Measurements from ENCODE around the gene RMND1.
A peak's percentile ranks its signal among the peaks of the same experiment; 100 is the strongest.

RMND1 gene

DNA sequence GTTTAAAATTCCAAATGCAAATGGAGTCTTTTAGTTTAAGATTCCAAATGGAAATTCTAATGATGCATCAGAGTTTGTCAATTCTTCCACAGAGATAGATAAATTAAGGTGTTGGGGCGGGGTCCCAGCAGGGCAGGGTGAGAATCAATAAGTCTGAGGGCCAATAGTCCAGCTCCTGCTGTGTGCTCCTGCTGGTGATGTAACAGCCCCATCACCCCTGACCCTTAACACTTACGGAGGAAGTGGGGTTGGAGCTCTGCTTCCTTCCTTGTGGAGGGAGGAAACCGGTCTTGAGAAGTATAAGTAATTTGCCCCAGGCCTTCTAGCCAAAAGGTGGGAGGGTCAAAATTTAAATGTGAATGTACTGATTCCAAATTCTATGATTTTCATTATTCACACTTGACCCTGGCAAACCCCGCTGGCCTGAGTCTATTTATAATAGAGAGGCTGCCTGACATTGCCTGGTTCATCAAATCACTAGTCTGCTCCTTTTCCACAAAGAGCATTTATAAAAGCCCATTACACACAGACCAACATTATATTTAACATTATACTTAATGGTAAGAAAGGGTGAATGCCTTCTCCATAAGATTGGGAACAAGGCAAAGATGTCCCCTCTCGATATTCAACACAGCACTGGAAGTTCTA is 77.8 kb downstream of the RMND1 start:
- H3K9me3 Mint-ChIP-seq = peaks cover 2% of the 10 kb centered on the region
- H3K36me3 Mint-ChIP-seq (ENCODE audit: low read depth) = peaks cover 38% of the 10 kb centered on the region
- peaks cover 18% of the 10 kb centered on the region for H3K4me1 Mint-ChIP-seq
- peak overlapping the region in 2 of 3 experiments; percentile 10 to 18 for H3K27ac Mint-ChIP-seq
- no peak overlapping the region for H3K4me3 Mint-ChIP-seq
- TF ChIP-seq, protein P1, sequence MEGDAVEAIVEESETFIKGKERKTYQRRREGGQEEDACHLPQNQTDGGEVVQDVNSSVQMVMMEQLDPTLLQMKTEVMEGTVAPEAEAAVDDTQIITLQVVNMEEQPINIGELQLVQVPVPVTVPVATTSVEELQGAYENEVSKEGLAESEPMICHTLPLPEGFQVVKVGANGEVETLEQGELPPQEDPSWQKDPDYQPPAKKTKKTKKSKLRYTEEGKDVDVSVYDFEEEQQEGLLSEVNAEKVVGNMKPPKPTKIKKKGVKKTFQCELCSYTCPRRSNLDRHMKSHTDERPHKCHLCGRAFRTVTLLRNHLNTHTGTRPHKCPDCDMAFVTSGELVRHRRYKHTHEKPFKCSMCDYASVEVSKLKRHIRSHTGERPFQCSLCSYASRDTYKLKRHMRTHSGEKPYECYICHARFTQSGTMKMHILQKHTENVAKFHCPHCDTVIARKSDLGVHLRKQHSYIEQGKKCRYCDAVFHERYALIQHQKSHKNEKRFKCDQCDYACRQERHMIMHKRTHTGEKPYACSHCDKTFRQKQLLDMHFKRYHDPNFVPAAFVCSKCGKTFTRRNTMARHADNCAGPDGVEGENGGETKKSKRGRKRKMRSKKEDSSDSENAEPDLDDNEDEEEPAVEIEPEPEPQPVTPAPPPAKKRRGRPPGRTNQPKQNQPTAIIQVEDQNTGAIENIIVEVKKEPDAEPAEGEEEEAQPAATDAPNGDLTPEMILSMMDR (IDR thresholded peaks at IDR 0.05; ENCODE audit: unreplicated experiment in 3 of 3) = no peak
- no peaks in the 10 kb centered on the region for H3K27me3 Mint-ChIP-seq (ENCODE audit: low read depth)

DNA sequence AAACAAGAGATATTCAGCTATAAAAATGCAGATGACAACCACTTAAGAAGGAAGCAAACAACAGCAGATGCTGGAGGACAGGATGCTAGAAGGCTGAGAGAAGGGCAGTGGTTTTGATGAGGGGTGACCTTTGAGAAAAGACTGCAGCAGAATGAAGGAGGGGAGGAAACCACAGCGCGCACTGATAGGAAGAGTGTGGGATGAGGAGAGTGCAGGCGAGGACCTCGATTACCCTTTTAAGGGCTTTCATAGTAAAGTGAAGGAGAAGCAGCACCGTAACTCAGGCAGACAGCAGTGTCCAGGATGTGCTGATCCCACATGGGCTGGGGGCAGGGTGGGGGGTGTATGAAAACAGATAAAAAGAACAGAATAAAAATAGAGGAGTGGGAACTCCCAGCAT is 79.8 kb downstream of the RMND1 start:
- H3K27ac Mint-ChIP-seq = peak overlapping the region; percentile 9 to 61 (median 30)
- peaks cover 41% of the 10 kb centered on the region for H3K36me3 Mint-ChIP-seq (ENCODE audit: low read depth)
- TF ChIP-seq, protein P1 (IDR thresholded peaks at IDR 0.05; ENCODE audit: unreplicated experiment in 3 of 3) = no peak
- peaks cover 18% of the 10 kb centered on the region for H3K4me1 Mint-ChIP-seq
- no peaks in the 10 kb centered on the region for H3K27me3 Mint-ChIP-seq (ENCODE audit: low read depth)
- peak overlapping the region in 1 of 3 experiments; percentile 9 for H3K4me3 Mint-ChIP-seq
- peaks cover 2% of the 10 kb centered on the region for H3K9me3 Mint-ChIP-seq

DNA sequence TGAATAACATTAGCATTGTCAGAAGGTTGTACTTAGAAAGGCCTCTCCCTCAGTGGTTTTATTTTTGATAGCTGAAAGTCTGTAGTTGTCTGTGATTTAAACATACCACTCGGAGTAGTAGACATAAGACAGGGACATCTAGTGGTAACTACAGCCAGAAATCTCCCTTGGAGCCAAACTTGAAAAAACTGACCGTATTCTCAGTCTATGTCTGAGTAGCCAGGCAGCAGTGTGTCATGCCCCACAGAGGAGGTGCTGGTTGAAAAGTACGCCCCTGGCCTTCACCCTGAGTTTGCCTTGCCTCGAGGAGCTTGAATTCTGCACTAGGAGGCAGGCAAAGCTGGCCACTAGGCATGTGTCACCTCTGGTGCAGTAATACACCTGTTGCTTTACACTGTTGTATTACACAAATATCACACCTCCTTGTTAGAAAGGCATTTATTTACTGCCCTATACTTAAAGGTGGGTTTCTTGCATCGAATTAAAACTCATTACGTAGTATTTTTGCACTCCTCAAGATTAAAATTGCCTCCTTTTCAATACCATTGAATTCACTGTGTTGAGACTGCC is 81.3 kb downstream of the RMND1 start:
- peaks cover 18% of the 10 kb centered on the region for H3K4me1 Mint-ChIP-seq
- peaks cover 2% of the 10 kb centered on the region for H3K9me3 Mint-ChIP-seq
- peak overlapping the region in 1 of 3 experiments; percentile 25 for H3K27ac Mint-ChIP-seq
- peaks cover 44% of the 10 kb centered on the region for H3K36me3 Mint-ChIP-seq (ENCODE audit: low read depth)
- H3K4me3 Mint-ChIP-seq = no peak overlapping the region
- TF ChIP-seq, protein P1 (IDR thresholded peaks at IDR 0.05; ENCODE audit: unreplicated experiment in 3 of 3) = peak; percentile 34 to 40 (median 37)
- no peaks in the 10 kb centered on the region for H3K27me3 Mint-ChIP-seq (ENCODE audit: low read depth)

DNA sequence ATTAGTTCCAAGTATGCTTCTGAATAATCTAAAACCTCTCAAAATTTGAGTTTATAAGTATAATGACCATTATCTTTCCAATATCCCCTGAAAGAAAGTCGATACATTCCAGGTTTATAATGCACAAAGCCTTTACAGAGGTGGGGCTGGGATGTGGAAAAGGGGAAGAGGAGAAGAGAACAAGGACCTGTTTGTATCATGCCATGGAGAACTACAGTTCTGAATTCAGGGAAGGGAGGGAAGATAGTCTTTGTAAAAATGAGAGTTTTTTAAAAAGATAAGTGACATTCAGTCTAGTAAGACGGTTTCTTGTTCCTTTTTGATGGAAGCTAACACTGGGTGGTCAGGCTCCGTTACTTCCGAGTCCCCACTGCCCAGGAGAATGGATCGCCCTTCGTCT is 86.7 kb downstream of the RMND1 start:
- H3K4me3 Mint-ChIP-seq = no peak overlapping the region
- H3K27me3 Mint-ChIP-seq (ENCODE audit: low read depth) = no peaks in the 10 kb centered on the region
- peaks cover 49% of the 10 kb centered on the region for H3K36me3 Mint-ChIP-seq (ENCODE audit: low read depth)
- H3K4me1 Mint-ChIP-seq = no peaks in the 10 kb centered on the region
- H3K9me3 Mint-ChIP-seq = no peaks in the 10 kb centered on the region
- no peak overlapping the region for H3K27ac Mint-ChIP-seq
- TF ChIP-seq, protein P1 (IDR thresholded peaks at IDR 0.05; ENCODE audit: unreplicated experiment in 3 of 3) = no peak

DNA sequence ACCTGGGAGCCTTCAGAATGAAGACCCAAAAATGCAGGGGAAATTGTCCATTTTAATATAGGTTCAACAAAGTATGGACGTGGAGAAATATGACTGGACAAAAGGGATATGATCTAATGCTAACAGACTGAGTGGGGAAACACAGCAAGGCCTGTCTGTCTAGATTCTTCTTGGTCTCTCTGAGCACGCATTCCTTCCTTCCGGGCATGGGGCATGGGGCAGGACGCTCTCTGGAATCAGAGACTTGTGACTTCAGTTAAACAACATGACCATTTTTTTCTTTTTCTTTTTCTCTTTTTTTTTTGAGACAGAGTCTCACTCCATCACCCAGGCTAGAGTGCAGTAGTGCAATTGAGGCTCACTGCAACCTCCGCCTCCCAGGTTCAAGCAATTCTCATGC is 92.4 kb downstream of the RMND1 start:
- Mint-ChIP-seq H3K4me1 (no peaks in the 10 kb centered on the region), H3K27ac (no peak overlapping the region), H3K4me3 (no peak overlapping the region), H3K36me3 (ENCODE audit: low read depth) (peaks cover 36% of the 10 kb centered on the region), H3K27me3 (ENCODE audit: low read depth) (no peaks in the 10 kb centered on the region), H3K9me3 (no peaks in the 10 kb centered on the region)
- TF ChIP-seq, protein P1 (IDR thresholded peaks at IDR 0.05; ENCODE audit: unreplicated experiment in 3 of 3) = no peak

DNA sequence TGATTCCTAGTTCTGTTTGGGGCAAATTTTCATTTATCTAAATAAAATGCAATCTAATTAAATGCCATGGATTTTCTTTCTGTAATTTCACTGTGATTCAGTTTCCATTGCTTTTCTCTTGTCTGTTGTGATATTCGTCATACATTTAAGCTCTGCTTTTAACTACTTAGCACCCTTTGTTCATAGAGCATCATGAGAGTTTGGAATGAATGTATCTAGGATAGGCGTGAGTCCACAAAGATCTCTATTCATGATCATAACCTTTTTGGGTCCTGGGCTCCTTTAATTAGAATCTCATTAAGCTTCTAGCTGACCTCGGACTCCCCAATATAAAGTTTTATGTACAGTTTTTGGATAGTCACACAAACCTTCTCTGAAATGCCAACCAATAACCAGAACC is 93.5 kb downstream of the RMND1 start:
- TF ChIP-seq, protein P1 (IDR thresholded peaks at IDR 0.05; ENCODE audit: unreplicated experiment in 3 of 3) = no peak
- no peak overlapping the region for H3K4me3 Mint-ChIP-seq
- peaks cover 34% of the 10 kb centered on the region for H3K36me3 Mint-ChIP-seq (ENCODE audit: low read depth)
- H3K4me1 Mint-ChIP-seq = no peaks in the 10 kb centered on the region
- no peak overlapping the region for H3K27ac Mint-ChIP-seq
- no peaks in the 10 kb centered on the region for H3K27me3 Mint-ChIP-seq (ENCODE audit: low read depth)
- H3K9me3 Mint-ChIP-seq = no peaks in the 10 kb centered on the region
